NCI-H748 treated with DMSO at 0.1 percent for 48 hours (cell line): ENCODE results near the gene PRDM15.

Experiments
- DNase-seq: peaks from one replicate; lab custom pipeline; 2025; lab: John Stamatoyannopoulos, UW

Gene PRDM15

DNA sequence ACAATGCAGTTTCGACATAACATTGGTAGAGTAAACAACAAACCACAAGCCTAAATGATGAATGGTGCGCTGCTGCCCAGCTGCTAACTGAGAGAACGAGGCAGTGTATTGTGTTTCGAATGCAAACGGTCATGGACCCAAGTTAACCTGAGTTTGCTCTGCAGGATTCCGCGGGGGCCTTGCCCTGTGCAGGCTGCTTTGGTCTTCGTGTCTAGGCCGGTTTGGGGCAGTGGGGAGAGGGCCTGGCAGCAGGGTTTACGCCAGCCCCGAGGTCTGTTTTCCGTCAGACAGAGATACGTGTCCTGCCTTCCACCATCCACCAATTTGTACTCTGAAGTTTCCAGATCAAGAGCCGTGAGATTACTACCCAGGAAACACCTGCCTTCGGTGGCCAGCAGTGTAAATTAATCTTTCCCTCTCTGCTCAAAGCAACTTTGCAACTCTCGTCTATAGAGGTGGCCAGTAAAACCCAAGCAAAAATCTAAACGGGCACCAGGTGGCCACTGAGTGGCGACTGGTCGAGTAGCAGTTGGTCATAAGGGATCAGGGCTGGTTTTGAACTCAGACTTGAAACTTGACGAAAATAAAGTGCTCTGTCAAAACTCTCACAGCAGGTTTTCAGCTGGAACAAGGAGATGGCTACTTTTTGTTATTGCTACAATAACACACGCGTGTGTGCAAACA is 6.3 kb upstream of the PRDM15 start:
- no peak for DNase-seq

DNA sequence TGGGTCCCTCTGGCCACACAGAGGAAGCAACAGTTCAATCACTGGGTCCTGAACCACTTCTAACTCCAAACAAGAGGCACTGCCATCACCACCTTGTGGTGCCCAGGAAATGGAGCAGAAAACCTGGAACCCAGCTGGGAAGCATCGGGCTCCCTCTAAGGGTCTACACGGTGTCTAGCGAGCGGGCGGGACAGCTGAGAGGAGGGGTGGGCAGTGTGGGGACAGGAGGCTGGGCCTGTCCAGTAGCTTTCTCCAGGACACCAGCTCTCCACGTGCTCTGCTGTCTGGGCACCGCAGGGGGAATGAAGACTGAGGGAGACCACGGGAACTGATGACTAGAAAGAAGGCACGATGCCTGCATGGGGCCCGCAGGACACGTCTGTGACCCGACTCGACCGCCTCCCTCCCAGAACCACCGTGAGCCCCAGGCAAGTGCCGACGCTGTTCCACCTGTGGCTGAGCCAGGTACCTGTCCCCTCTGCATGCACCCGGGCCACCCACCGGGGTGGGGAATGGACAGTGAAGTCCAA is 5.4 kb upstream of the PRDM15 start:
- DNase-seq, result no peak

DNA sequence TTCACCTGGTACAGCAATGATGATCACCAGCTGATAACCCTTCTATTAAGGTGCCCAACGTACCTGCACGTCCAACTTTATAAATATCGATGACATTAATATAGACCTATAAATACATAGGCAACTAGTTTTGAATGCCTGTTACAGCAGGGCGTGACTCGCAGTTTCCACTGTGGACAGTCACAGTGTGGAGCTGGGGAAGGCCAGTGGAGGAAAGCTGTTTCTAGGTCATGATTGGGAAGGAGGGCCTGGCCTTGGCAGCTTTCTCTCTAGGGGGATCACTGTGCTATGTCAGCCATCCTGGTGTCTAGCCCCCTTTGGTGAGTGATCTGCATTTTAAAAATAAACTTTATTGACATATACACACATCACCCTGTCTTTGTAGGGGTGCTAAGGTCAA is 4.4 kb upstream of the PRDM15 start:
- DNase-seq, result no peak

DNA sequence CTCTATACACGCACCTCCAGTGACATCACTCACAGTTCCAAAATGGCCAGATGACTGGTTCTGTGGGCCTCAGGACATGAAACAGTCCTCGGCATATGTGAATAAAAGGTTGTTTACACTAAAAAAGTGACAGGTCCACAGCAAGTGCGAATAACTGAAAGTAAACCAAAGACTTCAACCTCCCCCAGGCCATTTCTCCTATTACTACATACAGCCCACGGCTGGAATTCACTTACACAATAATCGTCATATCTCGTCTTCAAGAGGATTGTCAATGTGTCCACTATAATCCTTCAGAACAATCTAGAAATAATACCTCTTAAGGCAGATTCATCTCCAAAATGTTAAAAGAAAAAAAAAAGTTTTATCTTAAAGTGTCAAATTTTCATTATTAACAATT is 1.9 kb upstream of the PRDM15 start:
- no peak for DNase-seq

DNA sequence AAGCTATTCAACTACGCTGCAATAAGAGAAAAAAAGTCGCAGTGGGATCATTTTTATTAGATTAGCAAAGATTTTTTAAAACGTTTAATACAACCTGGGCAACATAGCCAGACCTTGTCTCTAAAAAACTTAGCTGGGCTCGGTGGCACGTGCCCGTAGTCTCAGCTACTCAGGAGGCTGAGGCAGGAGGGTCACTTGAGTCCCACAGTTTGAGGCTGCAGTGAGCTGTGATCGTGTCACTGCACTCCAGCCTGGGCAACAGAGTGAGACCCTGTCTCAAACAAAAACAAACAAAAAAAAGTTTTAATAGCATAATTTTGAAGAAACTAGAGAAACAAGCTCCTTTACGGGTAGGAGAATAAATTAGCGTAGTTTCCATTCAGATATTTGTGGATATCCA is 1.0 kb upstream of the PRDM15 start:
- no peak for DNase-seq

DNA sequence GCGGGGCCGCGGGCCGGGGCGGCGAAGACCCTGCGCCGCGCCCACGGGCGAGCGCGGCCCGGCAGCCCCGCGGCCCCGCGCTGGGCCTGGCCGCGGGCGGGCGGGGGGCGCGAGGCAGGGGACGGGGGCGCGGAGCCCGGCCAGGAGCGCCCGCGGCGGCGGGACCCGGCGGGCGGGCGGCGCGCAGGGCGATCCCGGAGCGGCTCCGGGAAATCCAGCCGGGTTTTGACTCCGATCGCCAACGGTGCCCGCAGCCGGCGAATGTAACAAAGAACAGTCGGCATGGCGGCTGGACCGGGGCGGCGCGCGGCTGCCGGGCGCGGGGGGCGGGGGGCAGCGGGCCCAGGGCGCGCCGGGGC is 334 bp downstream of the PRDM15 start:
- no peak for DNase-seq

DNA sequence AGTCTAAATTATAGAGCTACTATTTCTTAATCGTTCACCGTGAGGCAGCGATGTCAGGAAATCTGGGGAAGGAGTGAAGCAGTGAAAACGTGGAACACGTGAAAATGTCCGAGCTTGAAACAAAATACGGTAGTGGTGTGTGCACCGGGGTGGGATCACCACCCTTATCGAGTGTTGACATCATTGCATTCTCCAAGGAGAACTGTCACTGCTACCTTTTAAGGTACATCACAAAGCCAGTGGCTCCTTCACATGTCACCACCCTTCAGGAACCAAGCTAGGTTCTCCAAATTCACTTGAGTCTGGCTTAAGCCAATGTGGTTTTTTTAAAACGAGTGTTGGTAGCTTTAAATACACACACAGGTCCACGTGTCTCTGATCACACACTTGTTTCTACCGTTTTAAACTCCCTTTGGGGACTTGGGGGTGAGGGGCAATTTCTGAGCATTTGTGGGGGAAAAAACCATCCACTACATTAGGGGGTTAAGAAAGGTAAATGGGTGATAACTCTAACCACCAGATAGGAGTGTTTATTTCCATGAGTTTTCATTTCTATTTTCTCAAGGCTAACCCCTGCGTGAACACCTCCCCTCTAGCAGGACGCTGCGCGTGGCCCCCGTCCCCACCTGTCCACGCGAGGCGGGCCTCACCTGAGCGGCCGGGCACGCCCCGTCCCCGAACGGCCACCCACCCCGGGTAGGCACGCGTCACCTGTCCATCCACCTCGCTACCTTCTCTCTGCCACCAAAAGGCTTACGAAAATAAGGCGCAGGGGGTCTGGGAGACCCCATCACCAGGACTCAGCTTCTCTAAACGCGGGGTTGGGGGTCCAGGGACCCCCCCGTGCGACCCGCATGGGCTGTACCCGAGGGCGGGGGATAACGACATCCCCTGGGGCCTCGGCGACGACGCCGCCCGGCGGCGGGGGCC is 978 bp downstream of the PRDM15 start:
- DNase-seq, result no peak

DNA sequence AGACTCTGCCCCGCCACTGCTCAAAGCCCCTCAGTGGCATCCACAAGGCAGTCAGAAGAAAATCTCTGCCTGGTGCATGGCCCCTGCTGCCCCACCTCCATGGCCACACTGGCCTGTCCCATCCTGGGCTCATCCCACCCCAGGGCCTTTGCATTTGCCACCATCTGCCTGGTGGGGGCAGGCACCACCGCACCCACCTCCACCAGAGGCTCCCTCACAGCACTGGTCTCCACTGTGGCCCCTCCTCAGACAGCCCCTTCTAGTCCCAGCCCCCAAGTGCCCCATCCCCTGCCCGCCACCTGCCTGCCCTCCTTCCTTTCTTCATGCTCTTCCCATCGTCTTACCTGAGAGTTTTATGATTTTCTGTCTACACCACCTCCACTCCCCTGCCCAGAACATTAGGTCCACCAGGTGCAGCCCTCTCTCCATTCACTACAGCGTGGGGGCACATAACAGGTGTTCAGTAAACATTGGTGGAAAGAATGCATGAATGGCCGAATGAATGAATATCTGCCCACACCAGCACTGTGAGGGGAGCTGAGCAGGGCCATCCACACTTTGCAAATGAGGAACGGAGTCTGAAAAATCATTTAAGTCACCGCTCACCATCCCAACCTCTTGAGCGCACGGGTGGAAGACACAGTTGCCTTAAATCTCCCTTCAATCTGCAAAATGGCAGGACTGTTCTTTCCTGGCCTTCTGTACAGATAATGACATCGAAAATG is 2.1 kb downstream of the PRDM15 start:
- no peak for DNase-seq

DNA sequence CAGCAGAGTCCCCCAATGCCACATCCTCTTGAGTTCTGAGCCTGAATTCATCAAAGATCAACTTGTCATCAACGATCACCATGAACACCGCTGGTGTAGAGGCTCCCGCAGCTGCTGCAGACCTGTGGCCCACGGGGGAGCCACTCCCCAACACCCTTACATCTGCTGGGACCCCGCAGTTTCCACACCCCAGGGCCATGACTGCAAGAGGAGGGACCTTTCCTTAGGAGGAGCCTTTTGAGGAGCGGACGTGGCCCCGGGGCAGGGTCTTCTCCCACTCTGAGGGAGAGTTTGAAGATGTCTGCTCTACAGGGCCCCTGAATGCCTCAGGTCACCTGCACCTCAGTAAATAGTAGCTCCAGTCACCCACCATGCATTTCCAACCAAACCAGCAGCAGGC is 2.7 kb downstream of the PRDM15 start:
- DNase-seq, result no peak

DNA sequence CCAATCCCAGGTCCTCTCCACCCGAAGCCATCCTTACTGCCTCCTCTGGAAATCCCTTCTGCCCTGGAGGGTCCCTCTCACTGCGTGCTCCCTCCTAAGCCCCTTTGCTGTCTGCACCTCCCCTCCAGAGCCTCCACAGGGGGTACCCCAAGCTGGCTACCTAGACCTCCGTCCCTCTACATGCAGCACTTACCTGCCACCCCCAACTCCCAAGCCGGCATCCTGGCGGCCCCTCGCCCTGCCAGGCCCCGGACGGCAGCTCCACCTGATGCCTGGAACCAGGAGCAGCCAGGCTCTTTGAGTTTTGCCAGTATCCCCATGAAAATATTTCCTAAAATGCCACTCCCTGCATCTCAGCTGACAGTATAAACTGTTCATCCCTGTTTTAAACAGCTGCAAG is 4.1 kb downstream of the PRDM15 start:
- no peak for DNase-seq

DNA sequence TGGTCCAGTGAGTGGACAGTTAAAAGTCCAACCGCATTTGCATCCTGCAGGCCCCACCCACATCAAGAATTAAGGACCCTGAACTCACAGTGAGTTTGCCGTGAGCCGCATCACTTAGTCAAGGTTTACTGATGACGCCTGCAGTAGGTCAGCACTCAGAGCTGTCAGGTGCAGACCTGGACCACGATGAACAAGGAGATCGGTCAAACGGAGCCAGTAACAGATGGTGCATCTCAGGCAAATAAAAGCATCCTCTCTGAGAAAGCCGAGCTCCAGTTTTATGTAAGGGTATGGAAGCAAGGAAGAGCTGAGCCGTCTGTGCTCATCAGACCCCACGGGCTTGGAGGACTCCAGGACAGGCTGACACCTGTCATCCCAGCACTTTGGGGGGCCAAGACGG is 4.5 kb downstream of the PRDM15 start:
- no peak for DNase-seq

DNA sequence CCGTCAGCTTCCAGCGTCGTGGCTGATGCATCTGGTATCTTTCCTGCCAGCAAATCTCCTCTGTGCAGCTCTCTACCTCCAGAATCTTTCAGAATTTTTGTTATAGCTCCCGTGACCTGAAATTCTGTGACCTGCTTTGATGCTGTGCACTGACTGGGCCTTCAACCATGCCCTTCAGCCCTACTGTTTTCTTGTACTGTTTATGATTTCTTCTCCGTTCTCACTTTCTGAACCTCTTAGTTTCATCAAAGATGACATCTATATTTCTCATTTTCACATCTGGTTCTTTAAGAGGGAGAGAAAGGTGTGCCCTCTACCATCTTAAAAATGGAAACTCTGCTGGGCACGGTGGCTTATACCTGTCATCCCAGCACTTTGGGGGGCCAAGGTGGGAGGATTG is 5.7 kb downstream of the PRDM15 start:
- DNase-seq, result no peak

DNA sequence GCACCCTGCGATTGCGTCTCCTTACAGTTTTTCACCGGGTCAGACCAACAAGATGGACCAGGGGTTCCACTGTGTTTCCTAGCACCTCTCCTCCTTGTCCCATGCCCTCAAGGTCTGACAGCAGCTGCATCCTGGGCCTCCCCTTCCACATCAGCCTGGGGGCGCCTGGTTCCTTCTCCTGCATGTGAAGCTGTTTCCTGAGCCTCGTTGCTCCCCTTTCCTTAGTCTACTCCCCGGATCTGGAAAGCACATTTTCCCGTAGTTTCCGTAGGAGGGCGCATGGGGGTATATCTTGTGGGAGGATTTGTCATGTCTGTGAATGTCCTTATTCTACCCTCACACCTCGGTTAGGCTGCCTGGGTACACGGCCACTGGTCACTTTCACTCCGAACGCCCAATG is 6.1 kb downstream of the PRDM15 start:
- DNase-seq, result no peak

DNA sequence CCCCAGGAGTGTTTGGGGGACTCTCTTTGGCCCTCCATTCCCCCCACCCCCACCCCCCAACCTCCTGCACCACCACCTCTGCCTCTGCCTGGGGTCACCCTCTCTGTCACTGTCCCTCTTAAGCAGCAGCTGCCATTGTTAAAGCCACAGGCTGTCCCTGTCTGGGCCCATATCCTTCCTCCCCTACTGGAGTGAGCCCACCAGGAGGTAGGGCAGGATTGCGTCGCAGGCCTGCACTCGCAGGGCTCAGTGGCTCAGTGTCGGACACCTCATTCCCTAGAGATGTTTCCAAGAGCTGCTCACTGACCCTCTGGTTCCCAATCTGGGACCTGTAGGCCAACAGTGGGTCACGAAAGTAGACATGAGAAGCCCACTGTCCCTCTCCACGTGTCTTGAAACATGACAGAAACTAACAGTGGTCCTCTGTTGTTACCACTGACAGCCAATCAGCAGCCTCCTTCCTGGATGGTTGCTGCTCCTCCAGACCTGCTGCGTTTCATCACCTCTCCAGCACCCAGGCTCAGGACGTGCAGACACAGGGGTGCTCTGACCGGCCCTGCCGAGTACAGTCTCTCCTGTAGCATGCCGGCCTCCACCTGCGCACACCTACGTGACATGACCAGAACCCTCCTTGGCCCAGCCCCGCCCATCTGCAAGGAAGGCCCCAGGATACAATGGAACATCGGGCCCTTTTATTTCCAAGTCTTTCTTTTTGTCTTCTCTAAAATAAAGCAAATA is 7.7 kb downstream of the PRDM15 start:
- DNase-seq, result no peak

DNA sequence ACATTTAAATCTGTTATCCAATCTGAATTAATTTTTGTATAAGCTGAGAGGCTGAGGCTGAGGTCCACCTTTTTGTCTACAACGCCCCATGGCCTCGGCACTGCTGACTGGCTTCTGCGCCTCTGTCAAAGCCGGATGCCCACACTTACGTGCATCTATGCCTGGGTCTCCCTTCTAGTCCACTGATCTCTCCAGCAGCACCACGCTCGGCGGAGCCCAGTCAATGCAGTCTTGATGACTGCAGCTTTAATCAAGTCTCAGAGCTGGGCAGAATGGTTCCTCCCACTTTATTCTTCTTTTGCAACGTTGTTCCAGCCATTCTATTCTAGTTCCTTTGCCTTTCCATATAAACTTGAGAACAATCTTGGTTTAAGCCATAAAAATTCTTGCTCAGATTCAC is 9.4 kb downstream of the PRDM15 start:
- no peak for DNase-seq

DNA sequence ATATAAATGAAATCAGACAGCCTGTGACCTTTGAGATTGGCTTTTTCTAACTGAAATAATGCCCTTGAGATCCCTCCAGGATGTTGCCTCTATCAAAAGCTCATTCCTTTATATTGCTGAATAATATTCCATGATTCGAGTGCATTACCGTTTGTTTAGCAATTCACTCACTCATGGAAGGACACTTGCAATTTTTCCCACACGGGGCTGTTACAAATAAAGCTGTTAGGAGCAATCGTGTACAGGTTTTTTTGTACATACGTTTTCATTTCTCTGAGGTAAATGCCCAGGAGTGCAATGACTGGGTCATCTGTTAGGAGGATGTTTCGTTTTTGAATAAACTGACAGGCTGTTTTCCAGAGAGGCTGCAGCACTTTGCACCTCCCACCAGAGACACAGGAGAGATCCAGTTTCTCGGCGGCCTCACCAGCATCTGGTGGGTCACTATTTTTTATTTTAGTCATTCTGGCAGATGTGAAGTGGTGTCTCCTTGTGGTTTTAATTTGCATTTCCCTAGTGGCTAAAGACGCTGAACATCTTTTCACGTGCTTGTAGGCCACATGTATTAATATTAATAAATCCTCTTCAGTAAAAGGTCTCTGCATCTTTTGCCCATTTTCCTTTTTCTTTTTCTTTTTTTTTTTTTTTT is 11.0 kb downstream of the PRDM15 start:
- no peak for DNase-seq

DNA sequence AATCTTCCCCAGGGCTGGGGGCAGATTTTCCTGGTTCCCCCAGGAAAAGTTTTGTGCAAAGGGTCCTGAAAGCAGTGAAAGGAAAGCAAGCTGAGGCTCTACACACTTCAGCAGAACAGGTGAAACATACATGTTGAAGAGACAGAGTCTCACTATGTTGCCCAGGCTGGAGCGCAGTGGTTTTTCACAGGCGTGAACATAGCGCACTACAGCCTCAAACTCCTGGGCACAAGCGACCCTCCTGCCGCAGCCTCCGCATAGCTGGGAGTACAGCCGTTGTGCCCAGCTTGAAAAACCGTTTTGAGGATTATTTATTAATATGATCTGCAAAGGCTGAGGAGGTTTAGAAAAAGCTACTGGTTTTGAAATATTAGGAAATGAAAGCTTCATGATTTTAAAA is 11.8 kb downstream of the PRDM15 start:
- DNase-seq, result no peak

DNA sequence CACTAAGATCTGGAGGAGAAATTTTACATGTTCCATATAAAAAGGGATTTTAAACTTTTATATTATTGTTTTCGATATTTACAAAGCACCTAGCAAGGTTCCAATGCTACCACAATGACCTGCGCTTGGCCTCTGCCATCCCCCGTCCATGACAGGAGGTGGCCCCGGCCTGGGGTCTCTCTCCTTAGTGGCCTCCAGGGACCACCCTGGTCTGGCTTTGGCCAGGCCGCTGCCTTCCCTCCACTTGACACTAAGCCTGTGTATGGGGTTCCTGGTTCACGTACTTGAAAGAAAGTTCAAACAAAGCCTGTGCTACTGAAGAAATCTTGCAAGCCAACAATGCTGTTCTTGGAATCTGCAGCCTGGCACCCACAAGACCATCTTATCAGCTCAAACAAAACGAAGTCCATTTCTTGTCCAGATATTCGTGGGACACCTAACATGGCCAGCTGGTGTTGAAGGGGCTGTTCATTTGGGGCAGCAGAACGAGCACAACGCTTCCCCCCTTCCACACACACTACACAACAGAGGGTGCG is 12.8 kb downstream of the PRDM15 start:
- no peak for DNase-seq

DNA sequence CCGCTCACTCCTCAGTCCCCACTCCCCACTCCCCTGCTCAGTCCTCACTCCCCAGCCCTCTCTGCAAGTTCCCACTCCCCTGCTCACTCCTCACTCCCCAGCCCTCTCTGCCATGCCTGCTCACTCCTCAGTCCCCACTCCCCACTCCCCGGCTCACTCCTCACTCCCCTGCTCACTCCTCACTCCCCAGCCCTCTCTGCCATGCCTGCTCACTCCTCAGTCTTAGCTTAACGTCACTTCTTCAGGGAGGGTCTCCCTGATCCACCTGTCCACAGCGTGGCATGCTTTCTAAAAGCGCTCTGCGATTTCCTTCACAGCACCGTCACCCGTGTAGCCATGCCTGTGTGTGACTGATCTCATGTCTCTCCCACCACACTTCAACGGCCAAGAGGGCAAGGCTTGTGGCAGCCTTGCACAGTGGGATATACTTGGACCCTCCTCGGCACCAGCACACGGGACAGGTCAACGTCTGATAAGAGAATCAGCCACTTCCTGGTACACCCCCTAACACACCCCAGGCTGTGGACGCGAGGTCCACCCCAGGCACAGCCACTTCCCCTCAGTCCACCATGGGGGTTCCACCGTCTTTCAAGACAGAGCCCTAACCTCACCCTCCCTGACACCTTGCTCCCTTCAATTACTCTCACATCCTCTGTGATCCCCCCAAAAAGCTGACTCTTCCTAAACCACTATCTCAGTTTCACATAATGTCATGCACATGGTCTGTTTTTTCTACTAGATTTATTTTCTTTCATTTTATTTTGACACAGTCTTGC is 14.0 kb downstream of the PRDM15 start:
- DNase-seq, result no peak

DNA sequence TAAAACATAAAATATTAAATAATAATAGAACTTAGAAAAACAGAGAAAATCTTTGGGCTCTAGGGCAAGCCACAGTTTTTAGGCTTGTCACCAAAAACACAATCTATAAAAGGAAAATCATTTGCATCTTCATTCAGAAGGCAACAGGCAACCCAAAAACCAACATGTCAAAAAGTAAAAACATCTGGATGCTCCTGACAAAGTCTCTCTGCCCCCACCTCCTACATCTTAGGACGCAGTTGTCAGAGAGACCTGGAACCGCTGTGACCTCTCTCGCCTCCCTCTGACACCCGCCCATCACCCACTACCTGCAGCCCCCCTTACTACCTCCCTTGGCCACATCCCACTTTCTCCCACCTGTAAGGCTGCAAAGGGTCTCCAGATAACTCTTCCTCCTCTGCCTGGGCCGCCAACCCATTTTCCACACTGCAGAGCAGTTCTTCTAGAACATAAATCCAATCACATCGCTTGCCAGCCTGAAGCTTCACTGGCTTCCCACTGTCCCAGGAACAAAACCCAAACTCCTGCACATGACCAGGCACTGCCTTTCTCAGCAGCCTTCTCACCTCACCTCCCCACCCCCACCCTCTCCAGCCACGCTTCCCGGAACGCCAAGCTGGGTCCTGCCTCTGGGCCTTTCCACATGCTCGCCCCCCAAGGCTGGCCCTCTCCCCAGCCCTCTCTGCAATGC is 14.7 kb downstream of the PRDM15 start:
- no peak for DNase-seq
